MM.1S (cell line): ENCODE measurements around the gene SSBP3.

Source experiments
- DNase-seq: peaks from one replicate; pipeline ENCODE4 v3.0.0-alpha.2; 2015
- H2AFZ ChIP-seq: fragments of 300-600 bp; sonication (generic); 2 replicates; pipeline ENCODE4 v1.6.0; 2016; ENCODE audit warnings: antibody characterized with exemption, low read length
- H3F3A ChIP-seq: fragments of 300-600 bp; sonication (generic); 2 replicates; pipeline ENCODE4 v1.6.1; 2016; ENCODE audit warnings: mild to moderate bottlenecking, antibody characterized with exemption, low read length, moderate library complexity, mixed read lengths; ENCODE audit not compliant: insufficient read depth
- H3K27ac ChIP-seq: fragments of 300-600 bp; sonication (generic); 2 replicates; pipeline ENCODE4 v1.5.1; 2016; ENCODE audit warnings: mild to moderate bottlenecking, low read length
- H3K27me3 ChIP-seq: fragments of 300-600 bp; sonication (generic); replicated peaks from 2 replicates; pipeline ENCODE4 v1.6.0; 2016; ENCODE audit warnings: low read length; ENCODE audit not compliant: insufficient read depth
- H3K36me3 ChIP-seq: fragments of 300-600 bp; sonication (generic); replicated peaks from 2 replicates; pipeline ENCODE4 v1.6.1; 2016; ENCODE audit warnings: mild to moderate bottlenecking, low read length, mixed read lengths; ENCODE audit not compliant: insufficient read depth
- H3K4me1 ChIP-seq: fragments of 300-600 bp; sonication (generic); 2 replicates; pipeline ENCODE4 v1.6.1; 2016; ENCODE audit warnings: low read length, mixed read lengths
- H3K4me2 ChIP-seq: fragments of 300-600 bp; sonication (generic); 2 replicates; pipeline ENCODE4 v1.6.0; 2016; ENCODE audit warnings: low read depth, low read length
- H3K4me3 ChIP-seq: fragments of 300-600 bp; sonication (generic); 2 replicates; pipeline ENCODE4 v1.5.1; 2016; ENCODE audit warnings: low read length, mixed read lengths
- H3K79me2 ChIP-seq: fragments of 300-600 bp; sonication (generic); 2 replicates; pipeline ENCODE4 v1.6.1; 2016; ENCODE audit warnings: mixed run types, low read length, mixed read lengths
- H3K9ac ChIP-seq: fragments of 300-600 bp; sonication (generic); 2 replicates; pipeline ENCODE4 v1.6.1; 2016; ENCODE audit warnings: low read length, mixed read lengths
- H3K9me2 ChIP-seq: fragments of 300-600 bp; sonication (generic); replicated peaks from 2 replicates; pipeline ENCODE4 v1.6.1; 2016; ENCODE audit warnings: mild to moderate bottlenecking, low read length, mixed read lengths; ENCODE audit not compliant: insufficient read depth
- H3K9me3 ChIP-seq: fragments of 300-600 bp; sonication (generic); replicated peaks from 2 replicates; pipeline ENCODE4 v1.6.1; 2016; ENCODE audit warnings: mild to moderate bottlenecking, low read length, mixed read lengths; ENCODE audit not compliant: insufficient read depth
- H4K20me1 ChIP-seq: fragments of 300-600 bp; sonication (generic); 2 replicates; pipeline ENCODE4 v1.6.1; 2016; ENCODE audit warnings: mild to moderate bottlenecking, low read length, moderate library complexity, mixed read lengths; ENCODE audit not compliant: insufficient read depth
- EZH2 ChIP-seq: fragments of 300-600 bp; sonication (generic); optimal IDR thresholded peaks from 2 replicates; pipeline ENCODE3; 2017; ENCODE audit warnings: low read depth, mild to moderate bottlenecking, antibody characterized with exemption, low read length, mixed read lengths
- EZH2phosphoT487 ChIP-seq: fragments of 300-600 bp; sonication (generic); IDR thresholded peaks from 2 replicates; pipeline ENCODE4 v1.6.1; 2018; ENCODE audit warnings: antibody characterized with exemption, low read length
- TF ChIP-seq, protein P1 (sequence below): fragments of 300-600 bp; sonication (generic); IDR thresholded peaks from 2 replicates; pipeline ENCODE4 v1.5.1; 2016; ENCODE audit warnings: antibody characterized with exemption, low read length, mixed read lengths

SSBP3 gene

DNA sequence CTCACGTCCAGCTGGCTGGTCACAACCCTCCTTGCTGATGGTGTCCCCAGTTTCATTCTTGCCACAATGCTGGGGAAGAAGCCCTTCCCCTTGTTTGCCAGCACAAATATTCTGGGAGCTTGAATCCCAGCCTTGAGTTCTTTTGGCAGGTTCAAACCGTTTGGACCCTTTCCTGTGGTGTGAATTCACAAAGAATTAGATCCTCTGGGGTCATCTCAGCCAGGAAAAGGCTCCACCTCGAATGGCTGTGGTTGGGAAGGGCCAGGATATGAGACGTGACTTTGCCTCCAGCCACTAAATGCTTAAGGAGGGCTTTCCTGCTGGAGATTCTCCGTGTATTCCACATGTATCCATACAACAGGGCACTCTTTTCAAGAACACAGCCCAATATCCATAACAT, 139.3 kb downstream of the SSBP3 start:
- Histone ChIP-seq H3K4me2 (no peak overlapping the region), H3K9me2 (no peaks in the 10 kb centered on the region), H3K9me3 (no peaks in the 10 kb centered on the region), H4K20me1 (no peaks in the 10 kb centered on the region), H3F3A (no peaks in the 10 kb centered on the region), H3K4me1 (no peaks in the 10 kb centered on the region), H3K79me2 (no peaks in the 10 kb centered on the region), H3K27me3 (no peaks in the 10 kb centered on the region), H3K27ac (no peak overlapping the region), H2AFZ (no peak overlapping the region), H3K36me3 (no peaks in the 10 kb centered on the region), H3K9ac (no peak overlapping the region), H3K4me3 (no peak overlapping the region)
- TF ChIP-seq, protein P1, sequence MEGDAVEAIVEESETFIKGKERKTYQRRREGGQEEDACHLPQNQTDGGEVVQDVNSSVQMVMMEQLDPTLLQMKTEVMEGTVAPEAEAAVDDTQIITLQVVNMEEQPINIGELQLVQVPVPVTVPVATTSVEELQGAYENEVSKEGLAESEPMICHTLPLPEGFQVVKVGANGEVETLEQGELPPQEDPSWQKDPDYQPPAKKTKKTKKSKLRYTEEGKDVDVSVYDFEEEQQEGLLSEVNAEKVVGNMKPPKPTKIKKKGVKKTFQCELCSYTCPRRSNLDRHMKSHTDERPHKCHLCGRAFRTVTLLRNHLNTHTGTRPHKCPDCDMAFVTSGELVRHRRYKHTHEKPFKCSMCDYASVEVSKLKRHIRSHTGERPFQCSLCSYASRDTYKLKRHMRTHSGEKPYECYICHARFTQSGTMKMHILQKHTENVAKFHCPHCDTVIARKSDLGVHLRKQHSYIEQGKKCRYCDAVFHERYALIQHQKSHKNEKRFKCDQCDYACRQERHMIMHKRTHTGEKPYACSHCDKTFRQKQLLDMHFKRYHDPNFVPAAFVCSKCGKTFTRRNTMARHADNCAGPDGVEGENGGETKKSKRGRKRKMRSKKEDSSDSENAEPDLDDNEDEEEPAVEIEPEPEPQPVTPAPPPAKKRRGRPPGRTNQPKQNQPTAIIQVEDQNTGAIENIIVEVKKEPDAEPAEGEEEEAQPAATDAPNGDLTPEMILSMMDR = no peak
- no peak for DNase-seq

DNA sequence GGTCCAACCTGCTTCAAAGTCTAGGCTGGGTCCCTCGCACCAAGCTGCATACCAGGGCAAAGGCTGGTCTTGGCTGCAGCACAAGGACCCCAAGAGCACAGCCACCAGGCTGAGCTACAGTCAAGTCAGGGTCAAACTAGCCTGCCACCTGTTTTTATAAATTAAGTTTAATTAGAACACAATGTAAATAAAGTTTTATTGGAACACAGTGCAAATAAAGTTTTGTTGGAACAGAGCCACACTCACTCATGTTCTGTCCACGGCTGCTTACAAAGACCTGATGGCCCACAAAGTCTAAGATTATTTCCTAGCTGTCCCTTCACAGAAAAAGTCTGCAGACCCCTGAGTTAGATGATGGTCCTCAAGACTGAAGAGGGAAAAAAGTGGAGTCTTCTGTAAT, 140.0 kb downstream of the SSBP3 start:
- Histone ChIP-seq H3F3A (no peaks in the 10 kb centered on the region), H3K4me3 (no peak overlapping the region), H3K9me2 (no peaks in the 10 kb centered on the region), H3K79me2 (no peaks in the 10 kb centered on the region), H3K4me1 (no peaks in the 10 kb centered on the region), H4K20me1 (no peaks in the 10 kb centered on the region), H3K9me3 (no peaks in the 10 kb centered on the region), H3K36me3 (no peaks in the 10 kb centered on the region), H3K27me3 (no peaks in the 10 kb centered on the region), H3K4me2 (no peak overlapping the region), H3K27ac (no peak overlapping the region), H2AFZ (no peak overlapping the region), H3K9ac (no peak overlapping the region)
- no peak for DNase-seq
- no peak for TF ChIP-seq EZH2phosphoT487
- TF ChIP-seq, protein P1 = no peak
- TF ChIP-seq EZH2 = no peak

DNA sequence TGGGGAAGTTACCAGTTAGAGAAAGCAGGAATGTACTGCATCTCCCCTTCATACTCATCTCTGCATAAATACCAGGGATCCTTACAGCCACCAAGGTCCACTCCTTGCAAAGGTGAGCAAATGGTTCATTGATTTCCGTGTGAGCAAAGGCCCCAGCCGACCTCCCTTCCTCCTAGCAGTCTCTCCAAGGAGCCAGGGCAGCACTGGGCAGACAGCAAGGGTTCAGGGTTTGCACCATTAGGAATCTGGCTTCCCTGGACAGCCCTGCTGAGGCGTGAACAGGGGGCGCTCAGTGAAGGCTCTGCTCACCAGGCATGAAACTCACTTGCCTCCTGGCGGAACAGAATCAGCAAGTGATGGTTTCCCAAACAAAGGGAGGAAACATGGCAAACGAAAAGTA, 140.5 kb downstream of the SSBP3 start:
- TF ChIP-seq EZH2phosphoT487 (no peak), EZH2 (no peak)
- TF ChIP-seq, protein P1 = no peak
- no peak for DNase-seq
- Histone ChIP-seq H3K27me3 (no peaks in the 10 kb centered on the region), H3K79me2 (no peaks in the 10 kb centered on the region), H3K9me3 (no peaks in the 10 kb centered on the region), H3K9me2 (no peaks in the 10 kb centered on the region), H3K4me3 (no peak overlapping the region), H3K4me2 (no peak overlapping the region), H3K27ac (no peak overlapping the region), H4K20me1 (no peaks in the 10 kb centered on the region), H2AFZ (no peak overlapping the region), H3K36me3 (no peaks in the 10 kb centered on the region), H3K9ac (no peak overlapping the region), H3K4me1 (no peaks in the 10 kb centered on the region), H3F3A (no peaks in the 10 kb centered on the region)
